Left lobe of liver (tissue), 2 donors: Measurements from ENCODE around the gene PAFAH1B2. TPM values are rescaled to one million over a fixed set of nuclear protein-coding genes. Genes with fewer than 3 reads are reported as not detected.

Source experiments
- ATAC-seq: fragments of 200-7000 bp; cut with Tn5 transposase; one replicate; pipeline ENCODE4 v1.9.1; 2020; ENCODE audit warnings: mild to moderate bottlenecking, moderate library complexity
- DNase-seq: peaks from one replicate; pipeline ENCODE4 v3.0.0-alpha.2; 2020; ENCODE audit warnings: low spot score
- total RNA-seq: library from RNA; stranded (reverse); gene quantifications from one replicate; pipeline ENCODE4 v1.2.1, GENCODE V29; 2021
- donor health status: DM: no; HTN: no; CAD: no; lungs with moderate emphysema.
- donor health status: DM: no; HTN: yes; CAD: no.

PAFAH1B2 gene
- total RNA-seq, 1 donor from 2014 or later, result 23.5 TPM

DNA sequence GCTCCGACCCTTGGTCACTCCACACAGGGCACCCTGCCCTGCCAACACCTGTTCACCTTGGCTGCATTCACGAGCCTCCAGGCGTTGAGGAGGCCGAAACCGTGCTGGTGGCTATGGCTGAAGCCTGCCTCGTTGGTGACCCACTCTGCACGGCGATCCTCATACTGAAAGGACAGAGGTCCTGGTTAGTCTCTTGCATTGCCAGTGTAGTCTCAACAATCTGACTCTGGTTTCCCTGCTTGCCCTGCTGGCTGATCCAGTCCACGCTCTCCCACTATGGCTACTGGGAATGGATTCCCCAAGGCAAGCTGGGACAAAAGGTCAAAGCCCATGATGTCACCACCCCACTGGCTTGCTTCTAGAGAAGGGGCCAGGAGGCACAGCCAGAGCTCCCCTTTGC, 74.9 kb downstream of the PAFAH1B2 start:
- no peak for ATAC-seq

GRCh38 chr11:117219455-117219854, 75.4 kb downstream of the PAFAH1B2 start:
- ATAC-seq, result no peak
- no peak for DNase-seq

More for the DNA sequence above, 74.9 kb downstream of the PAFAH1B2 start:
- DNase-seq, result no peak

GRCh38 chr11:117219995-117220394, 75.9 kb downstream of the PAFAH1B2 start:
- no peak for ATAC-seq
- no peak for DNase-seq

DNA sequence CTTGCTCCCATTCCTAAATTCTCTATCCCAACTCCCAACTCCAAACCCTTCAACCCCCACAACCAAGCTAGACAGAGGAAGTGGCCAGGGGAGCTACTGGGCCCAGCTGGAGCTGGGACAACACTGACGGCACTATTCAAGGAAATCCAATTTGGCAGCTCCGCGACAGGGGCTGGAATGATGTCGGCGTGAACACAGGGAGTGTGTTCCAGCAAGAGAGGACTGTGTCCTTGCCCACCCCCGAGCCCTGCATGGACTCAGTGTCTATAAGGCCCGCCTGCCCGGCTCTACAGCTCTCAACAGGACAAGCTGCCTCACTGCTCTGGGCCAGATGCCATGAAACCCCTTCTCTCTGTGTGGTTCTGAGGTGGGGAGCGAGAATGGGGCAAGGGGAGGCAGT, 76.5 kb downstream of the PAFAH1B2 start:
- ATAC-seq (peak; percentile 16), DNase-seq (no peak)

- no peak for DNase-seq
- no peak for ATAC-seq
Observed at GRCh38 chr11:117220999-117221774, 77.1 kb downstream of the PAFAH1B2 start.

DNA sequence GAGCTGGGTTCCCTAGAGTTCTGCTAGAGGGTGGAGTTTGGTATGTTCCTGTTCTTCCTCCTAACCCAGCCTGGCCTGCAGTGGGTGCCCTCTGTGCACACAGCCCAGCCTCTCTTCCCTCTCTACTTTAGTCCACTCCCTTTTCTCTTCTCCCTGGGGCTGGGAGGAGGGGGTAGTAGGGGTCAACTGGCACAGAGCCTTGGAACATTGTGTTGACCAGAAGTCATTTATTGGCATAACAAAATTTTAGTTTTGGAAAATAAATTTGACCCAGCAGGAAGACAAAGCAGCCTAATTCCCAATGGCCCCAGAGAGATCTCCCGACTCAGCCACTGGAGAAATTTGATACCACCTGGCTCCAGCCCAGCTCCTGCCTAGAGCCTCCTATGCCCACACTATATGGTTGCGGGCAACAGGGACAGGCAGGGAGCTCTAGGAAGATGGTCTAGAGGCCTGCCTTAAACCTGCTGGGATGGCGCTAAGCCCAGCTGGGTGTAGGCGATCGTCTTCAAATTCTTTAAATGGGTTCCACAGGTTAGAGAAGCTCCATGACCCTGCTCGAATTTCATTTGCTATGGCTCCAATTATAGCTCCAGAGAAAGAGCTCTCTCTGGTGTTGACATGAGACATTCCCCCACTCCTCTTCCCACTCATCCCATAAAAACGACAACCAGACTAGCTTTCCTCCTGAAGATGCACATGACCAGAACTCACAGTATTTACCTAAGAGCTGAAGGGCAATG, 77.9 kb downstream of the PAFAH1B2 start:
- DNase-seq, result no peak

GRCh38 chr11:117222991-117223740, 79.1 kb downstream of the PAFAH1B2 start:
- DNase-seq (no peak), ATAC-seq (no peak)

More for the DNA sequence above, 77.9 kb downstream of the PAFAH1B2 start:
- peak; percentile 15 for ATAC-seq

GRCh38 chr11:117223741-117224689, 79.9 kb downstream of the PAFAH1B2 start:
- ATAC-seq, result no peak
- DNase-seq, result no peak

- peak; percentile 42 for DNase-seq
- ATAC-seq, result no peak
Observed at GRCh38 chr11:117225553-117226170, 81.6 kb downstream of the PAFAH1B2 start.

Other genes starting within 250 kb of the PAFAH1B2 start
- 27.1 TPM for gene SIK3, start 45.9 kb upstream of the PAFAH1B2 start, total RNA-seq
- 56.6 TPM for gene SIDT2, start 34.5 kb downstream of the PAFAH1B2 start, total RNA-seq
- gene TAGLN, start 55.1 kb downstream of the PAFAH1B2 start, total RNA-seq, result 67.3 TPM
- gene PCSK7, start 87.8 kb downstream of the PAFAH1B2 start, total RNA-seq, result 26.5 TPM
- gene RNF214, start 88.4 kb downstream of the PAFAH1B2 start, total RNA-seq, result 10.7 TPM
- 1.5 TPM for gene BACE1-AS, start 147.1 kb downstream of the PAFAH1B2 start, total RNA-seq
- 38.7 TPM for gene BACE1, start 172.0 kb downstream of the PAFAH1B2 start, total RNA-seq
- 11.7 TPM for gene CEP164, start 183.6 kb downstream of the PAFAH1B2 start, total RNA-seq